Measurements from ENCODE around the gene ARHGAP20. TPM values are rescaled to one million over a fixed set of nuclear protein-coding genes. Genes with fewer than 3 reads are reported as not detected.

Gene ARHGAP20
- total RNA-seq, 1 experiment from 2014 or later, result not detected

DNA sequence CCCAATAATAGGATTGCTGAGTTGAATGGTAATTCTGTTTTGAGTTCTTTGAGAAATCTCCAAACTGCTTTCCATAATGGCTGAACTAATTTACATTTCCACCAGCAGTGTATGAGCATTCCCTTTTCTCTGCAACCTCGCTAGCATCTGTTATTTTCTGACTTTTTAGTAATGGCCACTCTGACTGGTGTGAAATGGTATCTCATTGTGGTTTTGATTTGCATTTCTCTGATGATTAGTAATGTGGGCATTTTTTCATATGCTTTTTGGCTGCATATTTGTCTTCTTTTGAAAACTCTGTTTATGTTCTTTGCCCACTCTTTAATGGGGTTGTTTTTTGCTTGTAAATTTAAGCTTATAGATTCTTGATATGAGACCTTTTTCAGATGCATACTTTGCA is 185.1 kb downstream of the ARHGAP20 start:
- H3K4me1 ChIP-seq (ENCODE audit: insufficient read depth, low read length), result no peaks in the 10 kb centered on the region
- H3K4me3 ChIP-seq (ENCODE audit: low read length), result no peak overlapping the region
- H3K27me3 ChIP-seq (ENCODE audit: low read length), result peaks cover 15% of the 10 kb centered on the region; the same call in 1 of the 2 replicates
- H3K9me2 ChIP-seq (replicated peaks; ENCODE audit: low read length), result no peaks in the 10 kb centered on the region
- H2AFZ ChIP-seq (ENCODE audit: low read length), result no peak overlapping the region
- H3K79me2 ChIP-seq (ENCODE audit: low read length), result no peaks in the 10 kb centered on the region
- no peaks in the 10 kb centered on the region for H3F3A ChIP-seq (ENCODE audit: low read length, unreplicated experiment)
- ATAC-seq (no peak), DNase-seq (no peak)
- no TSS peak for BruUV-seq (replicated peaks)
- intact Hi-C loops (cut with micrococcal nuclease), result no loop called here
- no peak overlapping the region for H3K27ac ChIP-seq (ENCODE audit: low read length)
- no peaks in the 10 kb centered on the region for H4K20me1 ChIP-seq (ENCODE audit: low read length)
- no peak overlapping the region for H3K4me2 ChIP-seq (ENCODE audit: low read length)
- CTCF ChIA-PET, result no interaction called here
- no peak for TF ChIP-seq EZH2 (IDR thresholded peaks at IDR 0.05; ENCODE audit: low read length, unreplicated experiment)
- TF ChIP-seq, protein P1, sequence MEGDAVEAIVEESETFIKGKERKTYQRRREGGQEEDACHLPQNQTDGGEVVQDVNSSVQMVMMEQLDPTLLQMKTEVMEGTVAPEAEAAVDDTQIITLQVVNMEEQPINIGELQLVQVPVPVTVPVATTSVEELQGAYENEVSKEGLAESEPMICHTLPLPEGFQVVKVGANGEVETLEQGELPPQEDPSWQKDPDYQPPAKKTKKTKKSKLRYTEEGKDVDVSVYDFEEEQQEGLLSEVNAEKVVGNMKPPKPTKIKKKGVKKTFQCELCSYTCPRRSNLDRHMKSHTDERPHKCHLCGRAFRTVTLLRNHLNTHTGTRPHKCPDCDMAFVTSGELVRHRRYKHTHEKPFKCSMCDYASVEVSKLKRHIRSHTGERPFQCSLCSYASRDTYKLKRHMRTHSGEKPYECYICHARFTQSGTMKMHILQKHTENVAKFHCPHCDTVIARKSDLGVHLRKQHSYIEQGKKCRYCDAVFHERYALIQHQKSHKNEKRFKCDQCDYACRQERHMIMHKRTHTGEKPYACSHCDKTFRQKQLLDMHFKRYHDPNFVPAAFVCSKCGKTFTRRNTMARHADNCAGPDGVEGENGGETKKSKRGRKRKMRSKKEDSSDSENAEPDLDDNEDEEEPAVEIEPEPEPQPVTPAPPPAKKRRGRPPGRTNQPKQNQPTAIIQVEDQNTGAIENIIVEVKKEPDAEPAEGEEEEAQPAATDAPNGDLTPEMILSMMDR (conservative IDR thresholded peaks at IDR 0.05; ENCODE audit: low read depth, low read length), result no peak
- TF ChIP-seq EZH2phosphoT487 (IDR thresholded peaks at IDR 0.05; ENCODE audit: borderline replicate concordance, low read length), result no peak
- no peak overlapping the region for H3K9ac ChIP-seq (ENCODE audit: low read length)
- no peaks in the 10 kb centered on the region for H3K9me3 ChIP-seq (ENCODE audit: low read length)
- no peaks in the 10 kb centered on the region for H3K36me3 ChIP-seq (ENCODE audit: low read depth, low read length)
- POLR2A ChIA-PET (ENCODE audit: unreplicated experiment), result no interaction called here

All from PC-3 (cell line).